NCI-H345 (cell line): Measurements from ENCODE around the gene VAT1.

Experiments used
- DNase-seq: peaks from one replicate; lab custom pipeline; 2025; lab: John Stamatoyannopoulos, UW

VAT1 gene

DNA sequence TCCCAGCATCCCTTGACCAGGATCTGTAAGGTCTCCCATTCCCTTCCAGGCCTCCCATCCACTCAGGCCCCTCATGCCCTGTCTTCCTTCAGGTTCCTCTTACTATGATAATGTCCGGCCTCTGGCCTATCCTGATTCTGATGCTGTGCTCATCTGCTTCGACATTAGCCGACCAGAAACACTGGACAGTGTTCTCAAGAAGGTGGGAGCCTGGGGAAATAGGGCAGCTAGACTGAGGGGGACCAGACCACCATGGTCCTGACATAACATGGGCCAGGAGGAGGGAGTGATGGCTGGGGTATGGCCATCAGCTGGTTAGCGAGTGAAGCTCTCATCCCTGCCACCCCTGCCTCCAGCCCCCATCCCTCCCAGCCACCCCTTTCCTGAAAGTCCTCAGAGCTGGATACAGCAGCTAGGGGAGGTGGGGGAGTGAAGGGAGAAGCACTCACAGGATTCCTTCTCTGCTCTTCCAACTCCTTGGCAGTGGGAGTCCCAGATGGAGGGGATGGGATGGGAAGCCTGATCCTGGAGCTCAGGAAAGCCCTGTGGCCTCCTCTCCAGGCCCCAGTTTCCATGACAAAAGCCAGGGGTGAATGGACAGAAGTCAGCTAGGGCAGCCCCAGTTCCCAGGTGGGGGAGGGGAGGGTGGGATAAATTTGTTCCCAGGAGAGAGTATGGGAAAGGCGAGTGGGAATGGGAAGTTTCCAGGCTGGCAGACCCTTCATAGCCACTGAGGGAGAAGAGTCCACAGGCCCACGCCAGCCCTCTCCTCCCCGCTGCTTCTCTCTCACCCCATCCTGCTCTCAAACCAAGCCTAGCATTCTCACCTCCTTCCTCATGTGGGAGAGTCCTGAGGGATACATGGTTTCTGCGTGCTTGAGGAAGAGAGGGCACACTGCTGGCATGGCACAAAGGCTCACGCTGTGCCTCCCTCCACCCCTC, 5.2 kb upstream of the VAT1 start:
- DNase-seq: no peak

DNA sequence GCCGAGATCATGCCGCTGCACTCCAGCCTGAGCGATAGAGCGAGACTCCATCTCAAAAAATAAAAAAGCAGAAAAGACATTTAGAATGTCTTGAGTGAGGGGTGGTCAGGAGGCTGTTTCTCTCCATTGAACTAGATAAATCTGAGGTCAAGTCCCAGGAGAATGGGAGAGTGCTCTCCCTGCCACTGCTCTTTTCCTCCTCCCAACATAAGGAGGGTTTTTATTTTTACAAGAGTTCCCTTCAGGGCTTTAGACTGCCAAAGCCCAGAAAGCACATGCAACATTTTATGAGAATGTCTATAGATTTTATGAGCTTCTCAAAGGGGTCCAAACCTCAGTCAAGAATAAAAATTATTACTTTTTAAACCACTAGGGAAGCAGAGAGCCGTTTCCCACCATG, 4.4 kb upstream of the VAT1 start:
- no peak for DNase-seq

DNA sequence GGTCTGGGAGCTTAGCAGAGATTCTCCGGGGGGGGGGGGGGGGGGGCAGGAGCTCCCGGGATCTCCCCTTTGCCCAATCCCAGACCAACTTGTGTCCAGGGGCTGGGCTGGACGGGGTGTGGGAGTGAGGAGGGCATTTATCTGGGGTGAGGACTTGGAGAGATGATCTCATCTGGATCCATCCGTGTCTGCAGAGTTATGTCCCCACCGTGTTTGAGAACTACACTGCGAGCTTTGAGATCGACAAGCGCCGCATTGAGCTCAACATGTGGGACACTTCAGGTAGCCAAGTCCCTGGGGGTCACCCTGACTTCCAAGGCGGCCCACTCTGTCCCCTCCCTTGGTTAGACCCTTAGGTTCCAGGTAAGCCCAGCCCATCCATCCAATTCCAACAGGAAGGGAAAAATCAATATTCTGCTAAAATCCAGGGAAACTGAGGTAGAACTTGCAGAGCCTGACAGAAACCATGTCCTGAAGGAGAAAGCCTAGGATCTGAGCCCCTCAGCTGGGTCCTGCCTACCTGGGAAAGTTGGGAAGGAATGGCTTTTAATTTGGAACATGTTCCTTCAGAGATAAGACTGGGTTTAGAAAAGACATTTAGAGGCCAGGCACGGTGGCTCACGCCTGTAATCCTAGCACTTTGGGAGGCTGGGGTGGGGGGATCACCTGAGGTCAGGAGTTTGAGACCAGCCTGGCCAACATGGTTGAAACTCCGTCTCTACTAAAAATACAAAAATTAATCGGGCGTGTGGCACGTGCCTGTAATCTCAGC, 3.8 kb upstream of the VAT1 start:
- DNase-seq: no peak

DNA sequence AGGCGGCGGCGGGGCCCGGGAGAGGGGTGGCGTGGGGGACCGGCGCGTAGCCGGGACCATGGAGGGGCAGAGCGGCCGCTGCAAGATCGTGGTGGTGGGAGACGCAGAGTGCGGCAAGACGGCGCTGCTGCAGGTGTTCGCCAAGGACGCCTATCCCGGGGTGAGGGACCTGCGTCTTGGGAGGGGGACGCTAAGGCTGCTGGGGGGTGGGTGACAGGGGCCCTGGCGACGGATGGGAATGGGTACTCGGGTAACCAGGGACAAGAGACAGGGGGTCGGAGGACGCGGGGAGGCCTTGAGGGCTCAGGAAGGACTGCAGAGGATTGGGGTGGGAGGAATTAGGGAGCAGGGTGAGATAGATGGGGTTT, 3.1 kb upstream of the VAT1 start:
- no peak for DNase-seq

DNA sequence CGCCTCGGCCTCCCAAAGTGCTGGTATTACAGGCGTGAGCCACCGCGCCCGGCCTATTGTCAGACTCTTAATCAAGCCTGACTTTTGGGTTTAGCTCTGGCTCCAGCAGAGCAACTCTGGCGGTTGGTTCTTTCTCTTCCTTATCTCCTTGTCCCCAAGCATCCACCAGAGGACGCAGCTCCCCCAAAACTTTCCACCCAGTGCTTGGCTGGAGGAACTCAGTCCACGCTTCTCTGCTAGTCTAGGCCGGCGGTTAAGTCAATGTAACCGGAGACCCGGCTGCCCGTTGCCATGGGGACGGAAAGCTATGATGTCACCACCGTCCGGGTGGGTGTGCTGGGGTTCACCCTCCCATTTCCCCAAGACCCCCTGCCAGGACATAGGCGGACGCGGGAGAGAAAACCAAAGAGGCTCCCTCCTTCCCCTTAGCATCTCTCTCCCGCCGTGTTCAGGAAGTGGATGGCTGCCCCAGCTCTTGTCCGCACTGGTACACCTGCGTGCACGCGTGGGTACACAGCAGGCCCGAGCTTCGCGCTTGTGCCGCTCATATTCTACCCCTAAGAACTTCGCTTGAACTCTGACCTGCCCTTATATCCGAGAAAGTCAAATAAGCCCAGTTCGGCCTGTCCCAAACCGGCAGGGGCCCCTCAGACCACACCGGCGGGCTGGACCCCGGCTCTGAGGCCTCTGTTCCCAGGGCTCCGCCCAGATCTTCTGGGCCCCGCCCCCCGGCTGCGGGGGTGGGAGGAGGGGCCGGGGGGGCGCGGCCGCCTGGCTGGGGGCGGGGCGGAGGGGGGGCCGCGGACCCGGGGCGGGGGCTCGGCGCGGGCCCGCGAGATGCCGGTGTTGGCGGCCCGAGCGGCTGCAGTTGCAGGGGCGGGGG, 2.5 kb upstream of the VAT1 start, which contains the start of gene RND2:
RND2 (plus strand) TSS at position 825 of the 883 bp plus-strand sequence. CDS start 117 bp downstream, outside the sequence.
- peak; percentile 96 for DNase-seq

DNA sequence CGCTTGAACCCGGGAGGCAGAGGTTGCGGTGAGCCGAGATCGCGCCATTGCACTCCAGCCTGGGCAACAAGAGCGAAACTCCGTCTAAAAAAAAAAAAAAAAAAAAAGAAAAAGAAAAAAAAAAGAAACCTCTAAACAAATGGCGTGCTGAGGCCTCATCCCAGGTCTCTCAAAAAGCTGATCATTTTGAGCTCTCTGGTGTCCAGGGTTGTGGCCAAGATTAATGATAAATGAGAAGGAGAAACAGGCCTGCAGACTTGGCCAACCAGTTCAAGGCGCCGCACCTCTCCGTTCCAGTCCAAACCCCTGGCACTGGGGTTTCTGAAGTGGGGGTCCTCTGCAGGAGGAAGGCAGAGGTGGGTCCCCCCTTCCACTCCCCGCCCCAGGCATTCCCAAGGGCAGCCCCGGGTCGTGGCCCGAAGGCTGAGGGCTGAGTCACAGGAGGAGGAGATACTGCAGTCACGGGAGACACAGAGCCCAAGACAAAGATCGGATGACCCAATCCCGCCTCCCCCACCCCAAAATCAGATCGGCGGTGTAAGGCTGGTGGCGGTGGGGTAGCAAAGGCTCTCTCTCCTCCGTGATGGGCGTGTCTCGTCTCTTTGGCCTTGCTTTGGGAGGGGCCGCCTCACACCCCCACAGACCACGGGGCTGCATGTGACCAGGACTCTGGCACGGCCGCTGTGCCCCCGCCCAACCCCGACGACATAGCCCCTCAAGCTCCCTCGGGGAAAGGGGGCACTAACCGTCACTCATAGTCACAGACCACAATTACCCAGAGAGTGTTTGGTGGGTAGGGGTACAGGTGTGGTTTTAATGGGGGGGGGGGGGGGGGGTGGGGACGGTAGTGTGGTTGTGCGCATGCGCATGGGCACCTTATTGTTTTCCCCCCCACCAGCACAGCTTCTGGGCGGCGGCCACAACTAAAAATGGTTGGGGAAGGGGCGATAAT, 1.1 kb downstream of the VAT1 start:
- DNase-seq: peak; percentile 53

DNA sequence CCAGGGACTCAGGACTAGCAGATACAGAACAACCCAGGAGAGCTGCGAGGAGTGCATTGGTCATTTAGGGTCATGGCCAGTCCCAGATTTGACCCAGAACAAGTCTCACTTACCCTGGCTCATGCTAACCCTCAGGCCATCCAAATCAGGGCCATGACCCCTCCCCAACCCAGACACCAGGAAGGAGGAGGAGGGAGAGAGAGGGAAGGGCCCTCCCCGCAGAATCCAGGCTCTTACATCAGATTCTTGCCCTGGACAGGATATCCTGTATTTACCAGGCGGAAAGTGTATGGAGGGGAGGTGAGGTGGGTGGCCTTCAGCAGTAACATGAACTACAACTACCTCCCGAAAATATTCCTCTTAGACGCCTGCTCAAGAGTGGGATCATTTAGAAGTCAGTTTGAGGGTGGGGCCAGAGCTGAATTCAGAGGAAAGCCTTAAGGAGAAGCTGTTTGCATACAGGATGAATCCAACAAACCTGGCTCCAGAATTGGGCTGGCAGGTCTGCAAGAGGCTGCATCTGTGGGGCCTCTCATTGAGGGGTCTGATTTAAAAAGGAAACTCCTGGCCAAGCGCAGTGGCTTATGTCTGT, 2.1 kb downstream of the VAT1 start:
- no peak for DNase-seq

DNA sequence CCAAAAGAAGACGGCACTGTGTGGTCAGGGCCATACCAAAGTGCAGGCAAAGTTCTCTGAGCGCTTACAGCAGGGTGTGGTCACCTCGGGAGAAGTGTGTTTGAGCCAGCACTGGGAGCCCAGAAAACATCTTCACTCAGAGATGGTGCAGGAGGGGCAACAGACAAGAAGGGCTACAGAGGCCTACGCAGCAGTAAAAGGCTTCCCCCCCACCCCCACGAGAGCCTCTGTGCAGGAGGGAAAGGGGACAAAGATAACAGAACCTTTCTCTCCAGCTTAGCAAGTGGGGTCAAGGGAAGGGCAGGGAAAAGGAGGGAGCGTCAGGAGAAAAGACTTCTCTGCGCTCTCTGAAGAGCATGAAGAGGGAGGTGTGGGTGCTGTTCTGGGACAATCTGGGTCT, 2.8 kb downstream of the VAT1 start:
- DNase-seq: no peak

DNA sequence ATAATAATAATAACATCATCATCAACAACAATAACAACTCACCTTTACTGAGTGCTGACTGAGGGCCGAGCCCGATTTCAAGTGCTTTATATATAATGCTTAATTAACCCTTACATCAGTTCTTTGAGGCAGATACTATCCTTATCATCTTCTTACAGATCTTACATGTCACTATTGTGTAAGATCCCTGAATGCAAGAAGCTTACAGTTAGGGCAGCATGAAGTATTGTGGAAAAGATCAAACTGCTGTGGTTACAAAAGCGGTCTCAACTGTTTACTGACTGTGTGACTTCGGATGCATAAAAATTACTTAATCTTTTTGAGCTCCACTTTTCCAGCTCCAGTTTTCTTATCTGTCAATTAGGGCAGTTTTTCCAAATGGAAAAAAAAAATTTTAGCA, 3.3 kb downstream of the VAT1 start:
- no peak for DNase-seq

DNA sequence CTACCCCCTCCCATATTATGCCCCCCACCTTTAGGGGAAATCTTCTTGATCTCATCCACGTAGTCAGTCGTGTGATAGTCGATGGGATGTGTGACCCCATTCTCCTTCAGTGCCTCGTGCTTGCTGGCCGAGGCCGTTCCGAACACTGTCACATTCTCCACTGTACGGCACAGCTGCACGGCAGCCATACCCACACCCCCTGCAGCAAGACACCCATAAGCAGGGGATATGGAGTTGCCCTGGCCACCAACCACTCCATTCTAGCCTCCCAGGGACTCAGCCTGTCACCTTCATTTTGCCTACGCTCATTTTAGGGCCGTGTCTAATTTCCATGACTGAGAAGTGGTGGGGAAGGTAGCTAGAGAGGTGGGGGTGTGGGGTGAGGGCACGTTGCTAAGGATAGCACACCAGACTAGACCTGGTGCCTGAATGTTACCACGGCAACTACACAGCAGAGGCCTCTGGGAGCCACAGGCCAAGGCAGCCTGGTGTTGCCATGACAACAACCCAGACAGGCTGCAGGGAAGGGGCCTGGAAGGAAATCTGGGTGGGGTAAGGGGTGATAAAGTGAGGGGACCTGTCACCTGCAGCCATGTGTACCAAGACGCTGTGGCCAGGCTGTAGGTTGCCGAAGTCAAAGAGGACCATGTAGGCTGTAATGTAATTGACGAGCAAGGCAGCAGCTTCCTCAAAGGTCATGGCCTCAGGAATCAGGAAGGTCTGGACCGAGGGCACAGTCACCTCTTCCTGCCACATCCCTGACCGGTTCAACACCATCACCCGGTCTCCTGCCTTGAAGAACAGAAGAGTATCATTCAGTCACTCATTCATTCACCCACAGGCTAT, 4.0 kb downstream of the VAT1 start:
- DNase-seq: no peak

DNA sequence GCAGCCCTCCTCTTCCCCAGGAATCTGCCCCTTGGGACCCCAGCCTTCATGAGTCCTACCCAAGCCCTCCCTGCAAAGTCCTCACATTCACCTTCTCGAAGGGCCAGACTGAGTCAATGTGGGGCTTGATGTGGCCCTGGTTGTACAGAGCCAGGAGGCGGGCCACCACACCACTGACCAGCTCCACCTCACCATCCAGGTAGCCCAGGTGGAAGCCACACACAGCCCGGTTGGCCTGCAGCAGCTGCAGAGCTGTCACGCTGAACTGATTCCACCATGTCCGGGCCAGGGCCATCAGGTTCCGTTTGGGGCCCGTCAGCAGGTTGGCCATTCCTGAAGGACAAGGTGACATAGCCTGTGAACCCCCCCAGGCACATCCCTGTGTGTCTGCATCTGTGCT, 6.0 kb downstream of the VAT1 start:
- DNase-seq: no peak

DNA sequence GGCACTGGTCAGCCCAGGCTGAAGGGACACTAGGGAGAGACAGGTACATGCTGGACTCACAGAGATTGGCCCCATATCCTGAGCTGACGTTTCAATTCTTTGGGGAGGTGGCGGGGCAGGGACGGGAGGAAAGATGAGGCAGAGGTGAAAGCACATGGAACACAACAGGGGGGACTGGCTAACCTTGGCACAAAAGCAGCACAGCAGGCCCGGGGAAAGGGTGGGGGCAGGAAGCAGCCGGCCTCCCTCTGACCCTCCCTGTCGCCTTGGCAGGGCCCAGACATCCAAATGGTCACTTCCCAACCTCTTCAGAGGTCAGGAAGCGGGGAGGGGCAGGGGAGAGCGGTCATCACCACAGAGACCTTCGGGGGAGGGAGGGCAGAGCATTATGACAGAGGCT, 6.6 kb downstream of the VAT1 start:
- no peak for DNase-seq

DNA sequence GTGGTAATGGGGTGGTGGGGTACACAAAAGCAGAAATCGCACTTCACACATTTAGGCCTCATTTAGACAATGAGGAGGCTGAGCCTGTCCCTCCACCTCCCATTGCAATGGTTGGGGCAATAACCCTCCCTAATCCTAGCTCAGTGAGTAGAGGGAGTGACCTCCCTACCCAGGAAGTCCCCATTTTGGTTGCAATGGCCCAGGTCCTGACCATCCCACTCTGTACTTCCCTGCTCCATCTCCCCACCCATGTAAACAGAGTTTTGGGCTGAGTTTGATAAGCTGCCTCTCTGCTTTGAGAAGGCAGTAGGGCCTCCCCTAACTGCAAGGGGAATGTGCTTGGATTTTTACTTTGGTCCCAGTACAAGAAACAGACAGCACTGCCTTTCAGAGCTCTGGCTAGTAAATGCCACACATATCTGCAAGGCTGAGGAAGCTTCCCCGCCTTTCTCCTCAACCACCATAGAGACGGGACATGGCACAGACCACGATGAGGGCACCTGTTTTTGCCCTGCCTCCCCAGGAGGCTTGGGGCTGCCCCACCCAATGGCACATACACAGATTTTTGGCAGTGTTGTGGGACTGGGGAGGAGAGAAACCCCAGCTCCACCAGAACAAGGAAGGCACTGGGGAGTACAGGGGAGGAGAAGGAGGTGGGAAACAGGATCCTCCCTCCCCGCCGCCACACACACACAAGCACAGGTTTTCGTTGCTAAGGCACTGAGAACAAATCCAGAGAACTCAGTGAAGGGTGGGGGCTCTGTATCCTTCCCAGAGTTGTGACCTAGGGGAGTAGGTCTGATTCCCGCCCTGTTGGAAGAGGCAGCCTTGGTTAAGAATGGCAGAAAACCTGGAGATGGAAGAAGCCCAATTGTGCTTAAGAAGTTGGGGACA, 7.3 kb downstream of the VAT1 start:
- no peak for DNase-seq

DNA sequence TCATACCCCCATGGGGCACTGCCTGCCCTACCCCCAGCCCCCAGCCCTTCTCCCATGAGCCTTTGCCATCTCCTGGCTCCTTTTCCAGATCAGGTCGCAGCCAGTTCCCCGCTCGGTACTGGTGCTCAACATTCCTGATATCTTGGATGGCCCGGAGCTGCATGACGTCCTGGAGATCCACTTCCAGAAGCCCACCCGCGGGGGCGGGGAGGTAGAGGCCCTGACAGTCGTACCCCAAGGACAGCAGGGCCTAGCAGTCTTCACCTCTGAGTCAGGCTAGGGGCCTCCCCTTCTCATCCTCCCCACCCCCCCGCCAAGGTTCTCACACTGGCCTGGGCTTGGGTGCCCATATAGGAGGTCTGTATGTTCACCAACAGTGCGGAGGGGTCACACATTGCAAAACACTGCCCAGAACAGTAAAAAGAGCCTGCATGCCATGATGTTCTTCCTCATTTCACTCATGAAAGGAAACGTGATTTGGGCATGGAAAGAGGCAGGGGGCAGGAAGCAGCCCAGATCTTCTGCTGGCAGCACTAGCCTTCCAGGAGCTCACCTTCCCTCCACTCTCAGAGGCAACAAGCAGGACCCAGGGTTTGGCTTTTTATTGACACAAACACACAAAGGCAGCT, 8.1 kb downstream of the VAT1 start:
- no peak for DNase-seq

DNA sequence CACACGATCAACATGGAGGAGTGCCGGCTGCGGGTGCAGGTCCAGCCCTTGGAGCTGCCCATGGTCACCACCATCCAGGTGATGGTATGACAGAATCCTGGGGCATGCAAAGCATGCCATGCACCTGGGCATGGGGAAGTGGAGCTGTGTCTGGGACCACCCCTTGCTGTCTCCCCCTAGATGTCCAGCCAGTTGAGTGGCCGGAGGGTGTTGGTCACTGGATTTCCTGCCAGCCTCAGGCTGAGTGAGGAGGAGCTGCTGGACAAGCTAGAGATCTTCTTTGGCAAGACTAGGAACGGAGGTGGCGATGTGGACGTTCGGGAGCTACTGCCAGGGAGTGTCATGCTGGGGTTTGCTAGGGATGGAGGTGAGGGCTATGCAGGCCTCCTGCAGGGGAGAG, 8.9 kb downstream of the VAT1 start:
- DNase-seq: no peak

DNA sequence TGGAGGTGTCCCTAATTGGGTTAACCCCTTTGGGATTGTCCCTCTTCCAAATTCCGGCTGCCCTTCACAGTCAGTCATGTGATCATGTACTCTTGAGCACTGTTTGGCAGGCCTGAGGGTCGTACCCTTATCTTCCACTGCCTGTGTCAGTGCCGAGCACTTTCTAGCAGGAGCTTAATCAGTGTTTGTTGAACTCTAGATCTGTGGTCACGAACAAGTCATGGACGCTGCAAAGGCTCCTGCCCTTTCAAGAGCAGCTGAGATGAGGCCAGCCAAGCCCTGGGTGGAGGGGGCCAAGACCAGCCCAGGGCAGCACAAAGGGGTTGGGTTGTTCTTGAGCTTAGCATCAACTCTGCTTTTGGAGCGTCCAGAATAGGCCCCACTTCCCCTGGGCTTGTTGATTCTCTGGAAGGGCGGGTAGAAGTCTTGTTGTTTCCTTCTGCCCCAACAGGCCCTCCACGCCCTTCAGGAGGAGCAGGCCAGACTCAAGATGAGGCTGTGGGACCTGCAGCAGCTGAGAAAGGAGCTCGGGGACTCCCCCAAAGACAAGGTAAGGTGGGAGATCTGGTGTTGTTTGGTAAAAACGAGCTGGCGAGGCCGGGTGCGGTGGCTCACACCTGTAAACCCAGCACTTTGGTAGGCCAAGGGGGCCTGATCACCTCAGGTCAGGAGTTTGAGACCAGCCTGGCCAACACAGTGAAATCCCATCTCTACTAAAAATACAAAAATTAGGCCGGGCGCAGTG, 10.3 kb downstream of the VAT1 start:
- DNase-seq: no peak

DNA sequence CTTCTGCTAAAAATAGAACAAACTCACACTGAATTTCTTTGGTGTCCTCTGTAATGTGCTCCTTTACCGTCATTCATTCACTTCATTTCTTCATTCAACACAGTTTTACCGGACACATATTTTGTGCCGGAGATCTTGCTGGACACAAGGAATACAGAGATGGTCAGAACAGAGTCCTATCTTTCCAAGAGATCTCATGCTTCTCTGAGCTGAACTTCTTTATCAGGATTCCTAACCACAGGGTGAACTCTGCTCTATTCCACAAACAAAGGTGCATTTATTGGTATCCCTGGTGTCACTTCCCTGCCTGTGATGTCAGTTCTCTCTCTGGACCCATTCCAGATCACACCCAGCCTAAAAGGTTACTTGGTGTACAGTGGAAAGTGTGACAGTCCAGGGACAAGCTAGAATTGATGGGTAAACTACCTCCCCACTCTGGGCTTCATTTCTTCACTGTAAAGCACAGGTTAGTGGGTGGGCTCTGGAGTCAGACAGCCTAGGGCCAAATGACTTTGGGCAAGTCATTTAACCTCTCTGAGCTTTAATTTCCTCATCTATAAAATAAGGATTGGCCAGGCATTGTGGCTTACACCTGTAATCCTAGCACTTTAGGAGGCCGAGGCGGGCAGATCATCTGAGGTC, 11.4 kb downstream of the VAT1 start:
- DNase-seq: no peak
